ENCODE data around the gene LRRC10.

- TF ChIP-seq POLR2AphosphoS5 (IDR thresholded peaks at IDR 0.05; ENCODE audit: low read depth, low read length) = no peak
- TF ChIP-seq TAF1 (IDR thresholded peaks at IDR 0.05; ENCODE audit: borderline replicate concordance, insufficient read depth, low read length) = no peak
These were observed 27.5 kb downstream of the LRRC10 start for GRCh38 chr12:69583203-69583602.
